ENCODE data around the gene ZNF300.

- TF ChIP-seq ZNF747 (CRISPR knock-in tag; IDR thresholded peaks at IDR 0.05; ENCODE audit: borderline replicate concordance) (no peak), ZBTB8A (CRISPR knock-in tag; IDR thresholded peaks at IDR 0.05; ENCODE audit: borderline replicate concordance, low read depth) (no peak), HNF4G (IDR thresholded peaks at IDR 0.05; ENCODE audit: borderline replicate concordance, low read depth, low read length) (no peak), HNF4G (CRISPR knock-in tag; IDR thresholded peaks at IDR 0.05; ENCODE audit: borderline replicate concordance, low read depth) (no peak), SOX13 (IDR thresholded peaks at IDR 0.05) (no peak), SOX13 (CRISPR knock-in tag; conservative IDR thresholded peaks at IDR 0.05 in 1 of 2, IDR thresholded peaks at IDR 0.05 in 1 of 2) (no peak), SIN3A (IDR thresholded peaks at IDR 0.05; ENCODE audit: borderline replicate concordance, low read depth, low read length) (no peak), EZH2 (conservative IDR thresholded peaks at IDR 0.05; ENCODE audit: low read depth, low read length) (no peak), ZSCAN21 (CRISPR knock-in tag; IDR thresholded peaks at IDR 0.05; ENCODE audit: borderline replicate concordance) (no peak)
- TF ChIP-seq, protein P1, sequence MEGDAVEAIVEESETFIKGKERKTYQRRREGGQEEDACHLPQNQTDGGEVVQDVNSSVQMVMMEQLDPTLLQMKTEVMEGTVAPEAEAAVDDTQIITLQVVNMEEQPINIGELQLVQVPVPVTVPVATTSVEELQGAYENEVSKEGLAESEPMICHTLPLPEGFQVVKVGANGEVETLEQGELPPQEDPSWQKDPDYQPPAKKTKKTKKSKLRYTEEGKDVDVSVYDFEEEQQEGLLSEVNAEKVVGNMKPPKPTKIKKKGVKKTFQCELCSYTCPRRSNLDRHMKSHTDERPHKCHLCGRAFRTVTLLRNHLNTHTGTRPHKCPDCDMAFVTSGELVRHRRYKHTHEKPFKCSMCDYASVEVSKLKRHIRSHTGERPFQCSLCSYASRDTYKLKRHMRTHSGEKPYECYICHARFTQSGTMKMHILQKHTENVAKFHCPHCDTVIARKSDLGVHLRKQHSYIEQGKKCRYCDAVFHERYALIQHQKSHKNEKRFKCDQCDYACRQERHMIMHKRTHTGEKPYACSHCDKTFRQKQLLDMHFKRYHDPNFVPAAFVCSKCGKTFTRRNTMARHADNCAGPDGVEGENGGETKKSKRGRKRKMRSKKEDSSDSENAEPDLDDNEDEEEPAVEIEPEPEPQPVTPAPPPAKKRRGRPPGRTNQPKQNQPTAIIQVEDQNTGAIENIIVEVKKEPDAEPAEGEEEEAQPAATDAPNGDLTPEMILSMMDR (CRISPR knock-in tag; IDR thresholded peaks at IDR 0.05) = no peak
- TF ChIP-seq, protein P2, sequence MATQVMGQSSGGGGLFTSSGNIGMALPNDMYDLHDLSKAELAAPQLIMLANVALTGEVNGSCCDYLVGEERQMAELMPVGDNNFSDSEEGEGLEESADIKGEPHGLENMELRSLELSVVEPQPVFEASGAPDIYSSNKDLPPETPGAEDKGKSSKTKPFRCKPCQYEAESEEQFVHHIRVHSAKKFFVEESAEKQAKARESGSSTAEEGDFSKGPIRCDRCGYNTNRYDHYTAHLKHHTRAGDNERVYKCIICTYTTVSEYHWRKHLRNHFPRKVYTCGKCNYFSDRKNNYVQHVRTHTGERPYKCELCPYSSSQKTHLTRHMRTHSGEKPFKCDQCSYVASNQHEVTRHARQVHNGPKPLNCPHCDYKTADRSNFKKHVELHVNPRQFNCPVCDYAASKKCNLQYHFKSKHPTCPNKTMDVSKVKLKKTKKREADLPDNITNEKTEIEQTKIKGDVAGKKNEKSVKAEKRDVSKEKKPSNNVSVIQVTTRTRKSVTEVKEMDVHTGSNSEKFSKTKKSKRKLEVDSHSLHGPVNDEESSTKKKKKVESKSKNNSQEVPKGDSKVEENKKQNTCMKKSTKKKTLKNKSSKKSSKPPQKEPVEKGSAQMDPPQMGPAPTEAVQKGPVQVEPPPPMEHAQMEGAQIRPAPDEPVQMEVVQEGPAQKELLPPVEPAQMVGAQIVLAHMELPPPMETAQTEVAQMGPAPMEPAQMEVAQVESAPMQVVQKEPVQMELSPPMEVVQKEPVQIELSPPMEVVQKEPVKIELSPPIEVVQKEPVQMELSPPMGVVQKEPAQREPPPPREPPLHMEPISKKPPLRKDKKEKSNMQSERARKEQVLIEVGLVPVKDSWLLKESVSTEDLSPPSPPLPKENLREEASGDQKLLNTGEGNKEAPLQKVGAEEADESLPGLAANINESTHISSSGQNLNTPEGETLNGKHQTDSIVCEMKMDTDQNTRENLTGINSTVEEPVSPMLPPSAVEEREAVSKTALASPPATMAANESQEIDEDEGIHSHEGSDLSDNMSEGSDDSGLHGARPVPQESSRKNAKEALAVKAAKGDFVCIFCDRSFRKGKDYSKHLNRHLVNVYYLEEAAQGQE (IDR thresholded peaks at IDR 0.05; ENCODE audit: borderline replicate concordance in 1 of 2, low read depth in 1 of 2, low read length in 2 of 2) = no peak
Observed at GRCh38 chr5:150851039-150851438, 53.7 kb downstream of the ZNF300 start.
